Measurements from ENCODE around the gene CHST4. TPM values are rescaled to one million over a fixed set of nuclear protein-coding genes. Genes with fewer than 3 reads are reported as not detected.

Gene CHST4
- total and polyA plus RNA-seq, 2 donors (not counting 3 experiments of a cell fraction or from before 2014, with no cell fraction given): not detected

GRCh38 chr16:71528257-71528656 is 2.0 kb downstream of the CHST4 start:
- CTCF ChIA-PET: no interaction called here

More at GRCh38 chr16:71528257-71528656, 2.0 kb downstream of the CHST4 start:
- DNase-seq (ENCODE audit: low read depth, low spot score) (no peak), FAIRE-seq (no peak)
- dilution Hi-C loops (cut with MboI; ENCODE audit: extremely low pct_ligation_motif_present, low sequenced_read_pairs): no loop called here
- no peaks in the 10 kb centered on the region for H4K20me1 ChIP-seq (replicated peaks; ENCODE audit: control insufficient read depth, extremely low read depth, insufficient read depth, low read length)
- no peaks in the 10 kb centered on the region for H3K9me1 ChIP-seq (replicated peaks; ENCODE audit: control insufficient read depth, extremely low read depth, insufficient read depth, low read length)
- no peak overlapping the region for H3K4me2 ChIP-seq (ENCODE audit: insufficient read depth, low read length)
- no peak for TF ChIP-seq POLR2A (IDR thresholded peaks at IDR 0.05; ENCODE audit: low read depth, low read length)
- no peak for TF ChIP-seq JUN (IDR thresholded peaks at IDR 0.05; ENCODE audit: borderline replicate concordance, insufficient read depth, insufficient read length, low read depth)
- TF ChIP-seq MAX (IDR thresholded peaks at IDR 0.05; ENCODE audit: insufficient read depth, insufficient read length): no peak
- no peak for TF ChIP-seq GATA2 (IDR thresholded peaks at IDR 0.05; ENCODE audit: insufficient read depth, insufficient read length, low read depth, low read length)
- no peak for TF ChIP-seq CTCF (IDR thresholded peaks at IDR 0.05; ENCODE audit: extremely low read depth in 1 of 2, insufficient read depth in 1 of 2, low read depth in 1 of 2, low read length in 2 of 2)
- TF ChIP-seq MYC (IDR thresholded peaks at IDR 0.05; ENCODE audit: low read depth, low read length): no peak
- TF ChIP-seq FOS (IDR thresholded peaks at IDR 0.05; ENCODE audit: borderline replicate concordance, insufficient read depth, low read length): no peak
- TF ChIP-seq EZH2 (IDR thresholded peaks at IDR 0.05; ENCODE audit: borderline replicate concordance, low read depth, low read length, severe bottlenecking): no peak
- no peak for TF ChIP-seq POLR2AphosphoS5 (IDR thresholded peaks at IDR 0.05; ENCODE audit: insufficient read depth, low read depth, low read length)
- H3K4me1 ChIP-seq (ENCODE audit: control insufficient read depth, extremely low read depth, insufficient read depth, low read length): no peaks in the 10 kb centered on the region
- no TSS peak for BruUV-seq (replicated peaks)
- H3K27ac ChIP-seq (ENCODE audit: insufficient read depth, low read depth, low read length): no peak overlapping the region
- H3K36me3 ChIP-seq (ENCODE audit: control insufficient read depth in 2 of 2, extremely low read depth in 1 of 2, insufficient read depth in 2 of 2, low read length in 2 of 2): no peaks in the 10 kb centered on the region
- no peaks in the 10 kb centered on the region for H3K9me3 ChIP-seq (replicated peaks; ENCODE audit: control insufficient read depth, insufficient read depth, low read length)
- H2AFZ ChIP-seq (ENCODE audit: low read depth, low read length): no peak overlapping the region
- no peak overlapping the region for H3K9ac ChIP-seq (replicated peaks; ENCODE audit: extremely low read depth, insufficient read depth, low read length)
- H3K79me2 ChIP-seq (ENCODE audit: control insufficient read depth, insufficient read depth, low read length): no peaks in the 10 kb centered on the region
- peaks cover 9 to 12% of the 10 kb centered on the region in 2 experiments for H3K27me3 ChIP-seq (ENCODE audit: control insufficient read depth in 2 of 2, insufficient read depth in 2 of 2, low read length in 2 of 2)
- H3K4me3 ChIP-seq (replicated peaks in 1 of 3; ENCODE audit: insufficient read depth in 1 of 3, low read depth in 1 of 3, low read length in 3 of 3): no peak overlapping the region
- POLR2A ChIA-PET: no interaction called here
- intact Hi-C loops (cut with micrococcal nuclease): no loop called here
